ENCODE measurements around the gene TMEM154. TPM values are rescaled to one million over a fixed set of nuclear protein-coding genes. Genes with fewer than 3 reads are reported as not detected.

The TMEM154 gene
- total and polyA plus RNA-seq, 7 experiments from 2014 or later = 21.3 to 46.8 (median 36.9) TPM

DNA sequence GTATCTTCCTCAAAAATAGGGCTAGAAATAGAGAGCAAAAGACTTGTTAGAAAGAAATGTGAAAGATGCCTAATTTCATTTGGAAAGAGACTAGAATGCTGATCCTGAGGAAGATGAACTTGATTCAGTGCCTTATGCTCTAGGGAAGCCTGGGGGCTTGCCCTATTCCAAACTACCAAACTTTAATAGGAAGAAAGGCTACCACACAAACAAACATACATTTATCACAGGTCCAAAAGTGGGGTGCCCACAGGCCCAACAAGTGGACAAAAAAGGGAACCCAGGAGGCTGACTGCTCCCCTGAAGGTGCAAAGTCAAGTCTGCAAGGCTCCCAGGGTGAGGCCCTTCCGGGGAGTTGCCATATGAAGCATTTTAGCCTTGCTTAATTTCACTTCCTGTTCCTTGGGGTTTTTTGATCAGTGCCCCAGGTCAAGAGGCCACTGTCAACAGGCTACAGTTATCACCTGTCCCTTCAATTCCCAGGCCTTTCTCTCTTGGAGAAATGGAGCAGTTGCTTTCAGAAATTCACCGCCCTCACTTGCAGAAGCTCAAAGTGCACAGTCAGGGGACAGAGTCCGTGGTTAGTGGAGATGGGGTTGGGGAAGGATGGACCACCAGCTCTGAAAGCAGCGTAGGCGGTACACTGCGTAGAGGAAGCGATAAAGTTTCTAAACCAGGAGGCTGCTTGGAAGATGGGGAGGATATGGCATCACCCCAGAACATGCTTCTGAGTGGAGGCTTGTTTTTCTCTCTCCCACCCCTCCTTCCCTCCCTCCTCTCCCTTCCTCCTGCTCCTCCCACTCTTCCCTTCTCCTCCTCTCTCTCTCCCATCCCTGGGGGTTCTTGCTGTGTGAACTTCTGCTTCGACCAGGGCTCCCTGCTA lies 36.4 kb downstream of the TMEM154 start:
- Mint-ChIP-seq H3K9me3 (no peaks in the 10 kb centered on the region), H3K36me3 (peaks cover 0 to 43% (median 12%) of the 10 kb centered on the region in 5 donors), H3K4me3 (no peak overlapping the region), H3K27ac (peak overlapping the region in 7 of 9 donors; percentile 21 to 79 (median 63)), H3K4me1 (peaks cover 0 to 26% (median 9%) of the 10 kb centered on the region in 7 donors), H3K27me3 (no peaks in the 10 kb centered on the region)
- peaks cover 0 to 5% (median 0%) of the 10 kb centered on the region in 3 experiments for H3K36me3 ChIP-seq (ENCODE audit: control insufficient read depth in 2 of 3, insufficient read depth in 3 of 3, low read length in 3 of 3)
- H3K9me3 ChIP-seq (ENCODE audit: control insufficient read depth in 2 of 3, low read length in 3 of 3) = no peaks in the 10 kb centered on the region
- no peak overlapping the region for H3K27ac ChIP-seq (ENCODE audit: low read depth, low read length)
- intact Hi-C loops (cut with micrococcal nuclease) = loop anchor here (5.0 kb wide), 3 partner anchors 34 to 1281 kb away; partner anchors contain the start of gene TMEM154 (in 1 of the 2)
- peak in 1 of 9 donors; percentile 8 for DNase-seq
- ChIA-PET POLR2A (interaction anchor here (1.0 to 1.6 kb wide), 2 partner anchors 12 to 126 kb away, joined by 3 to 5 read pairs; no protein-coding TSS in a partner anchor), CTCF (interaction anchor here (0.6 to 11.0 kb wide), 3 partner anchors 35 to 141 kb away, joined by 3 to 167 read pairs (median 4); no protein-coding TSS in a partner anchor)
- peak; percentile 78 for ATAC-seq
- no peak overlapping the region for H3K4me3 ChIP-seq (ENCODE audit: low read length)
- H3K27me3 ChIP-seq (ENCODE audit: control insufficient read depth in 2 of 2, insufficient read depth in 2 of 2, low read length in 2 of 2) = no peaks in the 10 kb centered on the region
- peaks cover 0 to 15% of the 10 kb centered on the region in 2 donors for H3K4me1 ChIP-seq (ENCODE audit: control insufficient read depth in 2 of 2, insufficient read depth in 2 of 2, low read length in 2 of 2)

DNA sequence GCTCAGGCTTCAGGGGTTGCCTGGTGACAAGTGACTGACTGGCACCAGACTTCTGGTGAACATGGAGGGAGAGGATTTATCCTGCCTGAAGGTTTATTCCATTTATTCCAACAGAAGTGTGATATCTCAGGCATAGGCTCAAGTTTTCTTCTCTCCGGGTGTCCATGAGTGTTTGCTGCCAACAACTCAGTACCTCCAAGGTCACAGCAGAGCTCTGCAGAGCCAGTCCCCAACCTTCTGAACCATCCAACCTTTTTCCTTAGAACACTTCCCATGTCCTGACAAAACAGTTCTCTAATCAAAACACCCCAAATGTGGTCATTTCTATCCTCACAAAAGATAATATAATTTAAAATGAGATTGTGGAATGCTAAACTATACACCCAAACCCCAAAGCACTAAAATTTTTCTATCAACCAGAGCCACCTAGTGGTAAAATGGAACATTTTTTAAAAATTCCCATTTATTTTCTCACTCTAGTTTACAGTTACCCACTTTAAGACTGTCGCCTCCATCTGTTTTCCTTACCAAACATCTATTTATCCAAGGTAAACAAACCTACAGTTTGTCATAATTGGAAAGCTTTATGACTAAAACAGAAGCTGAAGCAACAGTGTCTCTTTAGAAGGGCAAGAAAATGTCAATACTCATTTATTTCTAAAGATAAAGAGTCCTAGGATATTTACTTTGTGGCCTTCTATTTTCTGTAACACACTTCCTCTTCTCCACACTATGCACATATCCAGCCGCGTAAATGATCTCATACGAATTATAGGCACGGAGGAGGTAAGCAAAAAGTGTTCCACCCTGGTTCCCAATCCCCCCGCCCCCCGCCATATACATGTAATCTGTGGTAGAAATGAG lies 39.5 kb downstream of the TMEM154 start:
- H3K27me3 ChIP-seq (ENCODE audit: control insufficient read depth in 2 of 2, insufficient read depth in 2 of 2, low read length in 2 of 2) = no peaks in the 10 kb centered on the region
- no peaks in the 10 kb centered on the region for H3K27me3 Mint-ChIP-seq
- intact Hi-C loops (cut with micrococcal nuclease) = loop anchor here (1.0 to 5.0 kb wide), 11 partner anchors 37 to 1523 kb away; partner anchors contain the start of genes FBXW7 (in 2 of the 2) and TMEM154 (in 1 of the 2)
- ATAC-seq (no peak), DNase-seq (peak in 6 of 9 donors; percentile 14 to 51 (median 34))
- peaks cover 0 to 31% (median 9%) of the 10 kb centered on the region in 7 donors for H3K4me1 Mint-ChIP-seq
- H3K4me3 Mint-ChIP-seq = no peak overlapping the region
- H3K9me3 ChIP-seq (ENCODE audit: control insufficient read depth in 2 of 3, low read length in 3 of 3) = no peaks in the 10 kb centered on the region
- no peak overlapping the region for H3K27ac ChIP-seq (ENCODE audit: low read depth, low read length)
- POLR2A ChIA-PET = interaction anchor here (0.6 to 1.6 kb wide), 3 partner anchors 103 to 140 kb away, joined by 3 to 6 read pairs (median 4); no protein-coding TSS in a partner anchor
- peak overlapping the region in 3 of 9 donors; percentile 2 to 63 (median 20) for H3K27ac Mint-ChIP-seq
- H3K36me3 ChIP-seq (ENCODE audit: control insufficient read depth in 2 of 3, insufficient read depth in 3 of 3, low read length in 3 of 3) = peaks cover 0 to 12% (median 0%) of the 10 kb centered on the region in 3 experiments
- peaks cover 0 to 15% of the 10 kb centered on the region in 2 donors for H3K4me1 ChIP-seq (ENCODE audit: control insufficient read depth in 2 of 2, insufficient read depth in 2 of 2, low read length in 2 of 2)
- CTCF ChIA-PET = interaction anchor here (0.6 to 11.0 kb wide), 12 partner anchors 8 to 1551 kb away, joined by 3 to 167 read pairs (median 4); no protein-coding TSS in a partner anchor
- no peaks in the 10 kb centered on the region for H3K9me3 Mint-ChIP-seq
- peaks cover 5 to 40% (median 15%) of the 10 kb centered on the region in 5 donors for H3K36me3 Mint-ChIP-seq
- H3K4me3 ChIP-seq (ENCODE audit: low read length) = no peak overlapping the region

DNA sequence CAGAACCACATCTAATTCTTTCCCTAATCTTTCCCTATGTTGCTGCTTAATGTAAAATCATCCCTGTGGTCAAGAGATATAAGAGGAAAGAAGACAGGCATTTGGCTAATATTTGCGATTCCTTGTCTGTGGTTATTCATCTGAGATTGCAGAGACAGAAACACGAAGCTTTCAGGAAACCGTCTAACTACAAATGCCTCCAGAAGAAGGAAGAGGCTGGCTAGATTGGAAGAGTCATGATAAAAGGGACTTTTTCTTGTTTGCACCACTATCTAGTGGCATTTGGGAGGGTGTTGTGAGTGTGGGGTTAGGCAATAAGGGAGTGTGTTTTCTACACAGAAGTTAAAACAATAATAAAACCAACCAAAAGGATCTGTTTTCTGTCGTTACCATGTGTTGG lies 43.9 kb downstream of the TMEM154 start:
- no peaks in the 10 kb centered on the region for H3K27me3 ChIP-seq (ENCODE audit: control insufficient read depth in 2 of 2, insufficient read depth in 2 of 2, low read length in 2 of 2)
- intact Hi-C loops (cut with micrococcal nuclease) = no loop called here
- Mint-ChIP-seq H3K9me3 (no peaks in the 10 kb centered on the region), H3K27ac (no peak overlapping the region), H3K36me3 (peaks cover 10 to 42% (median 14%) of the 10 kb centered on the region in 5 donors), H3K27me3 (no peaks in the 10 kb centered on the region), H3K4me3 (no peak overlapping the region), H3K4me1 (peaks cover 0 to 14% (median 0%) of the 10 kb centered on the region in 7 donors)
- DNase-seq (no peak), ATAC-seq (peak; percentile 82)
- POLR2A ChIA-PET = no interaction called here
- no peaks in the 10 kb centered on the region for H3K4me1 ChIP-seq (ENCODE audit: control insufficient read depth in 2 of 2, insufficient read depth in 2 of 2, low read length in 2 of 2)
- no peak overlapping the region for H3K4me3 ChIP-seq (ENCODE audit: low read length)
- no peak overlapping the region for H3K27ac ChIP-seq (ENCODE audit: low read depth, low read length)
- CTCF ChIA-PET = interaction anchor here (11.0 kb wide), 1 partner anchor 134 kb away, joined by 167 read pairs; no protein-coding TSS in a partner anchor
- peaks cover 0 to 22% (median 0%) of the 10 kb centered on the region in 3 experiments for H3K36me3 ChIP-seq (ENCODE audit: control insufficient read depth in 2 of 3, insufficient read depth in 3 of 3, low read length in 3 of 3)
- H3K9me3 ChIP-seq (ENCODE audit: control insufficient read depth in 2 of 3, low read length in 3 of 3) = no peaks in the 10 kb centered on the region

DNA sequence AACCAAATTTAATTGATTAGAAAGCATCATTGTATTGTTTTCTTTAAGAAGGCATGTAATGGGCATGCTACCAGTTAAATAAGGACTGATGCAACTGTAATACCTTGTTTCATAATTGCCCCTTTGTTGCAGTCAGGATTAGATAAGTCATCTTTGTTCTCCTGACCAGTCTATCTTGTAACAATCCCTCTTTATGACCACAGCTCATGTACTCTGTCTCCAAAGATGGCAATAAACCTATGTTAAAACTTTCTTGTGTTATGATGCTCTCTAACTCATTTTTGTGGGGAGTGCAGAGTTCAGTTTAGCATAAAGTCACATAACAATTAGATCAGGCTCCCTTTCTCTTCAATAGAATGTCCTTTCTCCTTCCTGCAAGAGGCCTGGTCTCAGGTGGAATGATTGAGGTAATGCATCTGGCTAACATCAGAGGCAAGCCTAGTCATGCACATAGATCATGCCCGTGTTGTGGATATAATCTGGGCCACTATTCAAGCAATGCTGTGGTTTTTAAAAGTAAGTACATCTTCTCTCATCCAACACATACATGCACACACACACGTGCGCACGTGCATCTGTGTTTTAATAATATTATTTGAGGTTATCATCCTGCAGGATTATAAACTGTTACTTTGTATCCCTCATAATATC lies 45.6 kb downstream of the TMEM154 start:
- Mint-ChIP-seq H3K4me1 (peaks cover 0 to 14% (median 0%) of the 10 kb centered on the region in 7 donors), H3K36me3 (peaks cover 10 to 41% (median 17%) of the 10 kb centered on the region in 5 donors), H3K27me3 (no peaks in the 10 kb centered on the region), H3K27ac (no peak overlapping the region), H3K4me3 (no peak overlapping the region), H3K9me3 (no peaks in the 10 kb centered on the region)
- peak; percentile 38 for ATAC-seq
- Histone ChIP-seq H3K27me3 (ENCODE audit: control insufficient read depth in 2 of 2, insufficient read depth in 2 of 2, low read length in 2 of 2) (no peaks in the 10 kb centered on the region), H3K27ac (ENCODE audit: low read depth, low read length) (no peak overlapping the region), H3K4me1 (ENCODE audit: control insufficient read depth in 2 of 2, insufficient read depth in 2 of 2, low read length in 2 of 2) (no peaks in the 10 kb centered on the region), H3K4me3 (ENCODE audit: low read length) (no peak overlapping the region), H3K36me3 (ENCODE audit: control insufficient read depth in 2 of 3, insufficient read depth in 3 of 3, low read length in 3 of 3) (peaks cover 0 to 22% (median 5%) of the 10 kb centered on the region in 3 experiments), H3K9me3 (ENCODE audit: control insufficient read depth in 2 of 3, low read length in 3 of 3) (no peaks in the 10 kb centered on the region)
- intact Hi-C loops (cut with micrococcal nuclease) = no loop called here
- ChIA-PET CTCF (interaction anchor here (11.0 kb wide), 1 partner anchor 132 kb away, joined by 167 read pairs; no protein-coding TSS in a partner anchor), POLR2A (interaction anchor here (1.0 to 1.1 kb wide), 2 partner anchors 96 to 98 kb away, joined by 3 read pairs; no protein-coding TSS in a partner anchor)
- DNase-seq = no peak

- H3K27ac Mint-ChIP-seq = no peak overlapping the region
- no peak for ATAC-seq
Measured at GRCh38 chr4:152633118-152633517, 46.7 kb downstream of the TMEM154 start.

More at GRCh38 chr4:152633118-152633517, 46.7 kb downstream of the TMEM154 start:
- Histone ChIP-seq H3K4me3 (ENCODE audit: low read length) (no peak overlapping the region), H3K9me3 (ENCODE audit: control insufficient read depth in 2 of 3, low read length in 3 of 3) (no peaks in the 10 kb centered on the region), H3K4me1 (ENCODE audit: control insufficient read depth in 2 of 2, insufficient read depth in 2 of 2, low read length in 2 of 2) (no peaks in the 10 kb centered on the region), H3K27ac (ENCODE audit: low read depth, low read length) (no peak overlapping the region), H3K27me3 (ENCODE audit: control insufficient read depth in 2 of 2, insufficient read depth in 2 of 2, low read length in 2 of 2) (no peaks in the 10 kb centered on the region), H3K36me3 (ENCODE audit: control insufficient read depth in 2 of 3, insufficient read depth in 3 of 3, low read length in 3 of 3) (peaks cover 0 to 23% (median 5%) of the 10 kb centered on the region in 3 experiments)
- ChIA-PET POLR2A (no interaction called here), CTCF (no interaction called here)
- DNase-seq = no peak
- H3K4me3 Mint-ChIP-seq = no peak overlapping the region
- H3K36me3 Mint-ChIP-seq = peaks cover 9 to 40% (median 16%) of the 10 kb centered on the region in 5 donors
- no peaks in the 10 kb centered on the region for H3K27me3 Mint-ChIP-seq
- no peaks in the 10 kb centered on the region for H3K9me3 Mint-ChIP-seq
- intact Hi-C loops (cut with micrococcal nuclease) = no loop called here
- peaks cover 0 to 14% (median 0%) of the 10 kb centered on the region in 7 donors for H3K4me1 Mint-ChIP-seq

Data from naive thymus-derived CD4-positive, alpha-beta T cell (primary cell).